ENCODE results near the gene WWOX. TPM values are rescaled to one million over a fixed set of nuclear protein-coding genes. Genes with fewer than 3 reads are reported as not detected.

Gene WWOX
- total RNA-seq, 1 experiment from 2014 or later, result 79.9 TPM

DNA sequence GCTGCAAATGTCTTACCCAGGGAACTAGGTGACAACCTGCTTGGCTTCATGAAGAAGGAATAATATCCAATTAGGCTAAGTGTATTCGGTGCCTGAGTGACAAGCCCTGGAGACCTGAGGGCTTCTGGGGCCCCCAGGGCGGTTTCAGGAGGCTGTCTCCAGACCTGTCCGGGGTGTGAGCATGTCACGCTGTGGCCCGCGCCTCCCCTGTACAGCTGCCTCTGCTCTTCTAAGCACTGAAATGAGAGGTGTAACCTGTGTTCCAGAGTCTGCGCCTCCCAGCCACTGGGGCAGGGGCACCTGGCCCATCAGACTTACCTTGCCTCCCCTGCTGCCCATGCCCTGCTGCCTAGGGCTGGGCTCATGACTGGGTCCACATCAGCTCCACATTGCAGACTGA, 114.3 kb downstream of the WWOX start:
- no peaks in the 10 kb centered on the region for H3K4me1 ChIP-seq (ENCODE audit: insufficient read depth, low read length, poor library complexity, severe bottlenecking)
- no peak overlapping the region for H3K4me3 ChIP-seq (ENCODE audit: low read depth, low read length, poor library complexity, severe bottlenecking)
- POLR2A ChIA-PET (ENCODE audit: low non-redundant PET), result no interaction called here
- no peak overlapping the region for H3K27ac ChIP-seq (ENCODE audit: low read depth, low read length, poor library complexity, severe bottlenecking)
- CTCF ChIA-PET, result no interaction called here
- H3K36me3 ChIP-seq (ENCODE audit: insufficient read depth, low read length, poor library complexity, severe bottlenecking), result no peaks in the 10 kb centered on the region
- no peak for TF ChIP-seq EZH2 (IDR thresholded peaks at IDR 0.05; ENCODE audit: borderline replicate concordance, low read depth, low read length, poor library complexity, severe bottlenecking)
- TF ChIP-seq, protein P1, sequence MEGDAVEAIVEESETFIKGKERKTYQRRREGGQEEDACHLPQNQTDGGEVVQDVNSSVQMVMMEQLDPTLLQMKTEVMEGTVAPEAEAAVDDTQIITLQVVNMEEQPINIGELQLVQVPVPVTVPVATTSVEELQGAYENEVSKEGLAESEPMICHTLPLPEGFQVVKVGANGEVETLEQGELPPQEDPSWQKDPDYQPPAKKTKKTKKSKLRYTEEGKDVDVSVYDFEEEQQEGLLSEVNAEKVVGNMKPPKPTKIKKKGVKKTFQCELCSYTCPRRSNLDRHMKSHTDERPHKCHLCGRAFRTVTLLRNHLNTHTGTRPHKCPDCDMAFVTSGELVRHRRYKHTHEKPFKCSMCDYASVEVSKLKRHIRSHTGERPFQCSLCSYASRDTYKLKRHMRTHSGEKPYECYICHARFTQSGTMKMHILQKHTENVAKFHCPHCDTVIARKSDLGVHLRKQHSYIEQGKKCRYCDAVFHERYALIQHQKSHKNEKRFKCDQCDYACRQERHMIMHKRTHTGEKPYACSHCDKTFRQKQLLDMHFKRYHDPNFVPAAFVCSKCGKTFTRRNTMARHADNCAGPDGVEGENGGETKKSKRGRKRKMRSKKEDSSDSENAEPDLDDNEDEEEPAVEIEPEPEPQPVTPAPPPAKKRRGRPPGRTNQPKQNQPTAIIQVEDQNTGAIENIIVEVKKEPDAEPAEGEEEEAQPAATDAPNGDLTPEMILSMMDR (conservative IDR thresholded peaks at IDR 0.05; ENCODE audit: low read depth, low read length), result no peak
- no peaks in the 10 kb centered on the region for H3K9me3 ChIP-seq (ENCODE audit: low read depth, low read length, poor library complexity, severe bottlenecking)
- no peak for DNase-seq (ENCODE audit: low spot score)
- intact Hi-C loops (cut with micrococcal nuclease; ENCODE audit: unreplicated experiment), result no loop called here
- BruUV-seq (replicated peaks), result no TSS peak
- H3K27me3 ChIP-seq (replicated peaks; ENCODE audit: insufficient read depth, low read depth, low read length, poor library complexity), result no peaks in the 10 kb centered on the region

GRCh38 chr16:78215222-78215621, 115.8 kb downstream of the WWOX start:
- no peak for TF ChIP-seq EZH2 (IDR thresholded peaks at IDR 0.05; ENCODE audit: borderline replicate concordance, low read depth, low read length, poor library complexity, severe bottlenecking)
- TF ChIP-seq, protein P1 (conservative IDR thresholded peaks at IDR 0.05; ENCODE audit: low read depth, low read length), result no peak
- BruUV-seq (replicated peaks), result no TSS peak
- CTCF ChIA-PET, result no interaction called here
- Histone ChIP-seq H3K9me3 (ENCODE audit: low read depth, low read length, poor library complexity, severe bottlenecking) (no peaks in the 10 kb centered on the region), H3K27ac (ENCODE audit: low read depth, low read length, poor library complexity, severe bottlenecking) (no peak overlapping the region), H3K27me3 (replicated peaks; ENCODE audit: insufficient read depth, low read depth, low read length, poor library complexity) (no peaks in the 10 kb centered on the region), H3K4me3 (ENCODE audit: low read depth, low read length, poor library complexity, severe bottlenecking) (no peak overlapping the region), H3K36me3 (ENCODE audit: insufficient read depth, low read length, poor library complexity, severe bottlenecking) (no peaks in the 10 kb centered on the region), H3K4me1 (ENCODE audit: insufficient read depth, low read length, poor library complexity, severe bottlenecking) (peaks cover 3% of the 10 kb centered on the region)
- no peak for DNase-seq (ENCODE audit: low spot score)
- POLR2A ChIA-PET (ENCODE audit: low non-redundant PET), result no interaction called here
- intact Hi-C loops (cut with micrococcal nuclease; ENCODE audit: unreplicated experiment), result no loop called here

GRCh38 chr16:78216166-78216745, 116.8 kb downstream of the WWOX start:
- POLR2A ChIA-PET (ENCODE audit: low non-redundant PET), result no interaction called here
- intact Hi-C loops (cut with micrococcal nuclease; ENCODE audit: unreplicated experiment), result no loop called here
- no peak overlapping the region for H3K27ac ChIP-seq (ENCODE audit: low read depth, low read length, poor library complexity, severe bottlenecking)
- H3K27me3 ChIP-seq (replicated peaks; ENCODE audit: insufficient read depth, low read depth, low read length, poor library complexity), result no peaks in the 10 kb centered on the region
- CTCF ChIA-PET, result no interaction called here
- H3K4me3 ChIP-seq (ENCODE audit: low read depth, low read length, poor library complexity, severe bottlenecking), result no peak overlapping the region
- H3K9me3 ChIP-seq (ENCODE audit: low read depth, low read length, poor library complexity, severe bottlenecking), result no peaks in the 10 kb centered on the region
- peaks cover 3% of the 10 kb centered on the region for H3K4me1 ChIP-seq (ENCODE audit: insufficient read depth, low read length, poor library complexity, severe bottlenecking)
- DNase-seq (ENCODE audit: low spot score), result no peak
- no peaks in the 10 kb centered on the region for H3K36me3 ChIP-seq (ENCODE audit: insufficient read depth, low read length, poor library complexity, severe bottlenecking)
- no TSS peak for BruUV-seq (replicated peaks)
- TF ChIP-seq, protein P1 (conservative IDR thresholded peaks at IDR 0.05; ENCODE audit: low read depth, low read length), result no peak
- TF ChIP-seq EZH2 (IDR thresholded peaks at IDR 0.05; ENCODE audit: borderline replicate concordance, low read depth, low read length, poor library complexity, severe bottlenecking), result no peak

Data from A673 (cell line).